ENCODE results near the gene MIEN1.
"Not testable (repeated sequence)": the region's sequence is repeated elsewhere in the genome, so short reads cannot be mapped to it uniquely, and the experiment has no call there.

The MIEN1 gene

DNA sequence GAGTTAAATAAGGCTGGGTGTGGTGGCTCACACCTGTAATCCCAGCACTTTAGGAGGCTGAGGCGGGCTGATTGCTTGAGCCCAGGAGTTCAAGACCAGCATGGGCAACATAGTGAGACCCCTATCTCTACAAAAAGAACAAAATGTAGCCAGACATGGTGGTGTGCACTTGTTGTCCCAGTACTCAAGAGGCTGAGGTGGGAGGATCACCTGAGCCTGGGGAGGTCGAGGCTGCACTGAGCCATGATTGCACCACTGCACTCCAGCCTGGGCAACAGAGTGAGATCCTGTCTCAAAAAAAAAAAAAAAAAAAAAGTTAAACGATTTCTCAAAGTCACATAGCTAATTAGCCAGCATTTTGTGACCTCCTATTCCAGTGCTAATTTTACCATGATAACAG lies 33.8 kb upstream of the MIEN1 start:
- peaks cover 81% of the 10 kb centered on the region for H3K36me3 Mint-ChIP-seq (ENCODE audit: insufficient read depth)
- not testable (repeated sequence) for H3K9me3 Mint-ChIP-seq; H3K4me3 Mint-ChIP-seq; ATAC-seq (replicated peaks; ENCODE audit: extremely low read depth, poor library complexity, severe bottlenecking); H3K27ac Mint-ChIP-seq (ENCODE audit: low read depth); DNase-seq (ENCODE audit: low spot score in 2 of 2); H3K27me3 Mint-ChIP-seq
- peaks cover 63% of the 10 kb centered on the region for H3K4me1 Mint-ChIP-seq

DNA sequence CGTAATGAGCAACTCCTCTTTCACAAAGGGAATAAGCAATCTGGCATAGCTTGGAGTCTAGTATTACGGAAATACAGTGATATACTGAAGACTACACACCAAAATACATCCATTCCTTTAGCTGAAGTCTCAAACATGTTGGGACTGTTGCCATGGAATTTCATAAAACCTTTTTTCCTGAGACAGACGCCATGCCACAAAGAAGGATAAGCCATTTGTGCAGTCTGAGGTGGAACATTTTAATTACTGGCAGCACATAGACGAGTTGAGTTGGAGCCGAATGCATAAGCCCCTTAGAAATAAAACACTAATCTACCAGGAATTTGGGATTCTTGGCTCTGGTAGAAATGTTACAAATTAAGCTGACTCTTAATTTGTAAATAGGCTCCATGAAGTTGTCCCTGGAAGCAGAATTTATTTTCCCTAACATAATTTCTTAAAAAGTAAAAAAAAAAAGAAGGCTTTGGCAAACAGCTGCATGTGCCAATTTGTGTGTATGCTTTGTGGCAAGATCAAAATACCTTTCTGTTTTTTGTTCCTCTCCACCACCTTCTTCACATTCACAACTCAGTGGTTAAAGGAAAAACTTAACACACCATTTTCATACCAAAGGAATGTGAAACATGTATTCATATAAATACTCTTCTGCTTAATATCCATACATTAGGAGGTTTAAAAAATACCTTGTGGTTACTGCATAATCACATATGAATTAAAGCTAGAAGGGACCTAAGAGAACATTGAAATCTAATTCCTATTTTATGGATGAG lies 32.9 kb upstream of the MIEN1 start:
- H3K27ac Mint-ChIP-seq (ENCODE audit: low read depth): no peak overlapping the region
- ATAC-seq (replicated peaks; ENCODE audit: extremely low read depth, poor library complexity, severe bottlenecking) (no peak), DNase-seq (ENCODE audit: low spot score in 2 of 2) (no peak)
- no peaks in the 10 kb centered on the region for H3K9me3 Mint-ChIP-seq
- H3K4me1 Mint-ChIP-seq: peaks cover 64% of the 10 kb centered on the region
- no peak overlapping the region for H3K4me3 Mint-ChIP-seq
- peaks cover 79% of the 10 kb centered on the region for H3K36me3 Mint-ChIP-seq (ENCODE audit: insufficient read depth)
- H3K27me3 Mint-ChIP-seq: no peaks in the 10 kb centered on the region

DNA sequence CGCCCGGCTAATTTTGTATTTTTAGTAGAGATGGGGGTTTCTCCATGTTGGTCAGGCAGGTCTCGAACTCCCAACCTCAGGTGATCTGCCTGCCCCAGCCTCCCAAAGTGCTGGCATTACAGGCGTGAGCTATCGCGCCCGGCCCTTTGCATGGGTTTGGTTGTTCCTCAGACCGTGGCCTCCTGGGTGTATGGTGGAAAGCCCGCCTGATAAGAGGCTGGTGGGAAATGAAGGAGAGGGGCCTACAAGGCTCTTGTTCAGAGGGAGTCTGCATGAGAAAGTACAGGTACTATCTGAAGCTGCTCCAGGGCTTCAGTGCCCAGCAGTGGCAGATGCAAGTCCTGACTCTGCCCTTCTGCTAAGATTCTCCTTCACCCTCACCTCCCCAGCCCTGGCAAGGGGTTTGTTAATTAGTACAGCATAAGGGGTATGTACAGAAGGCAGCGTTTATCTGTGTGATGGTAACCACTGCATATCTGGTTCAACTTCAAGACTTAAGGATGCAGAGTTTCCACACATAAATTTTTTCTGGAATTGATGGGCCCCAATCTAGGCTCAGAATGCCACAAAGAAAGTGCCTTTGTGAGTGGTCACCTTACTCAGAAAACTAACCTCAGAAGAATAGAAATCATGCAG lies 31.6 kb upstream of the MIEN1 start:
- no peaks in the 10 kb centered on the region for H3K27me3 Mint-ChIP-seq
- ATAC-seq (replicated peaks; ENCODE audit: extremely low read depth, poor library complexity, severe bottlenecking) (no peak), DNase-seq (ENCODE audit: low spot score in 2 of 2) (no peak)
- H3K27ac Mint-ChIP-seq (ENCODE audit: low read depth): no peak overlapping the region
- H3K4me3 Mint-ChIP-seq: peak overlapping the region; percentile 4
- H3K9me3 Mint-ChIP-seq: no peaks in the 10 kb centered on the region
- H3K4me1 Mint-ChIP-seq: peaks cover 64% of the 10 kb centered on the region
- H3K36me3 Mint-ChIP-seq (ENCODE audit: insufficient read depth): peaks cover 69% of the 10 kb centered on the region

DNA sequence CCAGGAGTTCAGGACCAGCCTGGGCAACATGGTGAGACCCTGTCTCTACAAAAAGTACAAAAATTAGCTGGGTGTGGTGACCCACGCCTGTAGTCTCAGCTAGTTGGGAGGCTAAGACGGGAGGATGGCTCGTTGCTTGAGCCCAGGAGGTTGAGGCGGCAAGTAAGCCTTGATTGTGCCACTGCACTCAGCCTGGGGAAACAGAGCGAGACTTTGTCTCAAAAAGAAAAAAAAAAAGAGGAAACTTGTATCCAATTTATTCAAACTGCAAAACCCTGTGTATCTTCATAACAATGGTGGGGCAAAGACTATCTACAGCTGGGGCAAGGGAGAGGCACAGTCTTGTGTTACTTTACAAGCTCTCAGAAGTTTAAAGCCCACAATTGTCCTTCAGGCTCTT lies 28.9 kb upstream of the MIEN1 start:
- Mint-ChIP-seq H3K36me3 (ENCODE audit: insufficient read depth) (peaks cover 50% of the 10 kb centered on the region), H3K9me3 (no peaks in the 10 kb centered on the region), H3K4me3 (peak overlapping the region; percentile 65), H3K27ac (ENCODE audit: low read depth) (peak overlapping the region; percentile 89), H3K27me3 (no peaks in the 10 kb centered on the region), H3K4me1 (peaks cover 60% of the 10 kb centered on the region)
- no peak for DNase-seq (ENCODE audit: low spot score in 2 of 2)
- no peak for ATAC-seq (replicated peaks; ENCODE audit: extremely low read depth, poor library complexity, severe bottlenecking)

DNA sequence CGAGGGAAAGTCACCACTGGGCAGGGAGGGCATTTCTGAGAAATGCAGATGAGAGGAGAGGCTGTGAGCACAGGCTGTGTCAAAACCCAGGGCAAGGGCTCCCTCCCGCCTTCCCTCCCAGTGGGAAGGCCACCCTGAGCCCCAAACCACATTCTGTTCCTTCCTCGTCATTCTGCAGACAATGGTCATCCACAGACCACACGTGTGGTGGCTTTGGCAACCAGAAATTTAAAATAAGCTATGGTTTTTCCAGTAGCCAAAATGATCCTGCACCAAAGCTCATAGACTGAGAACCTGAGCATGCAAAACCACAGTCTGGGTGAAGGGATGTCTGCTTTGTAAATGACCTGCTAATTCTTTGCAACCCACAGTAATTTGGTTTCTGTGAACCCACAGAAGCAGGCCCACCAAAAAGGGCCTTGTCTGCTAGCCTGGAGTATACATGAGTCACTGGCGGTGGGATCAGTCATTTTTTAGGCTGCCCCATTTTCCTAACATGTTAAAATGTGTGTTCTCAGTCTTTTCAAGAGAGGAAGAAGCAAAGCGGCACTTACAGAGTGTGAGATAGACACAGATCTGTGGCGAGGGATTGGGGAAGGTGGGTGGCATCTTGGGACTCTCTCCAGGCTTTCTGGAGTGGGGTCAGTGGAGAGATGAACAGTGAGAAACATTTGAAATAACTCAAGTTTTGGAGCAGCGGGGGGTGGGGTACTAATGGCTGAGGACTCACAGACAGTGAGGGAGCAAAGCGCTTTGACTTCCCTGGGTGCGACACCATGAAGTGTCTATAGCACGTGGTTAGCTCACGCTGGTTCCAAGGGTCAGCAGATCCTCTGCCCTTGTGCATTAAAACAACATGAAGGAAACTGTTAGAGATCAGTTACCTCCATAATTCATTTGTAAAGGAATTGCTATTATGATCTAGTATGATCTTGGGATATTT lies 27.9 kb upstream of the MIEN1 start:
- DNase-seq (ENCODE audit: low spot score in 2 of 2) (peak in 1 of 2 donors; percentile 52), ATAC-seq (replicated peaks; ENCODE audit: extremely low read depth, poor library complexity, severe bottlenecking) (peak; percentile 5)
- Mint-ChIP-seq H3K27ac (ENCODE audit: low read depth) (peak overlapping the region; percentile 89), H3K9me3 (no peaks in the 10 kb centered on the region), H3K27me3 (no peaks in the 10 kb centered on the region), H3K4me3 (peak overlapping the region; percentile 65), H3K36me3 (ENCODE audit: insufficient read depth) (peaks cover 45% of the 10 kb centered on the region), H3K4me1 (peaks cover 65% of the 10 kb centered on the region)

DNA sequence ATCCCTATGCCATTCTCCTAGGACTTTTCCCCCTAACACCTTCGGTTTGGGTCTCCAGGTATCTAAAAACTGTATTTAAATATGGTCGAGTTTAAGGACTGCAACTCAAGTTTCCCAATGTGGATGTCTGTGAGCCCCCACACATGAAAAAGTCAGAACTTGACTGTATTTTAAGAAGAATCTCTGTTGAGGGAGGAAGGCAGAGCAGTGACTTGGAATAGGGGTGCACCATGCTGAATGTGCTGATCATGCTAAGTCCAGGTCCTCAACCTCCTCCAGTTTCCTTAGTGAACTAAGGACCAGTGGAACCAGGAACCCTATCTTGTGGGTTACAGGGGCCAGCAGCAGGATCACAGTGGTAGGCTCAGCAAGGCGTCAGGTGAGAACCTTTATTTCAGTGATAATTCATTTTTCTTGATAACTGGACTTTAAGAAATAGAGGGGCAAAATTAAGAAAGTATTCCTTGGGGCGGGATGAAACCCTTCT lies 26.9 kb upstream of the MIEN1 start:
- Mint-ChIP-seq H3K4me3 (peak overlapping the region; percentile 65), H3K27ac (ENCODE audit: low read depth) (peak overlapping the region; percentile 89), H3K27me3 (no peaks in the 10 kb centered on the region), H3K4me1 (peaks cover 67% of the 10 kb centered on the region), H3K36me3 (ENCODE audit: insufficient read depth) (peaks cover 37% of the 10 kb centered on the region), H3K9me3 (no peaks in the 10 kb centered on the region)
- DNase-seq (ENCODE audit: low spot score in 2 of 2) (no peak), ATAC-seq (replicated peaks; ENCODE audit: extremely low read depth, poor library complexity, severe bottlenecking) (no peak)

DNA sequence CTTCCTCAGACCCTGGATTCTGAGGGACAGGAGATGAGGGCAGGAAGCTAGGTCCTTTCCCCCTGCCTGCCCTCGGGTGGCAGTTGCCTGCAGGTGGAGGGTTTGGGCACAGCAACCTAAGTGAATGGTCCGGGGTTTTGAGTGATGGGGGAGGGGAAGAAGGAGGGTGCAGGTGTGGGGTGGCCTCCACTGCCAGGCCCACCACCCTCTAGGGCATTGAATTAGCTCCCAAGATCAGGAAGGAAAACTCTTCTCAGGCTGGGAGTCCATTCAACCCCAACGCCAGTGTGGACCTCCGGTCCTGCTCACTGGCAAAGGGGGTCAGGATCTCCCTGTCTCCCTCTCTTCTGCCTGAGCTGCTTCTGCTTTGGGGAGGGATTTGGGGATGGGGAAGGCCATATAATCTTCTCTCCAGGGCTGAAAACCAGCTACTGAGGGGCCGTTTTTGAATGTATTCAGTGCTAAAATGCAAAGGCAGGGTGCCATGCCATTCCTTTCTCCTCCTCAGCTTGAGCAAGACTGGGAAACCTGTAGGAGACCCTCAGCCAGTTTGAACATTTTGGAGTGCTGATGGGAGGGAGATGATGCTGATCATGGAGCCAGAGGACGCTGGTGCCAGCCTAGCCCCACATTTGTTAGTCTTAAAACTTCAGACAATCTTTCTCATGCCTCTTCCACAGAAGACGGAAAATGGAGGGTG lies 26.2 kb upstream of the MIEN1 start:
- H3K4me3 Mint-ChIP-seq: peak overlapping the region; percentile 65
- peaks cover 30% of the 10 kb centered on the region for H3K36me3 Mint-ChIP-seq (ENCODE audit: insufficient read depth)

DNA sequence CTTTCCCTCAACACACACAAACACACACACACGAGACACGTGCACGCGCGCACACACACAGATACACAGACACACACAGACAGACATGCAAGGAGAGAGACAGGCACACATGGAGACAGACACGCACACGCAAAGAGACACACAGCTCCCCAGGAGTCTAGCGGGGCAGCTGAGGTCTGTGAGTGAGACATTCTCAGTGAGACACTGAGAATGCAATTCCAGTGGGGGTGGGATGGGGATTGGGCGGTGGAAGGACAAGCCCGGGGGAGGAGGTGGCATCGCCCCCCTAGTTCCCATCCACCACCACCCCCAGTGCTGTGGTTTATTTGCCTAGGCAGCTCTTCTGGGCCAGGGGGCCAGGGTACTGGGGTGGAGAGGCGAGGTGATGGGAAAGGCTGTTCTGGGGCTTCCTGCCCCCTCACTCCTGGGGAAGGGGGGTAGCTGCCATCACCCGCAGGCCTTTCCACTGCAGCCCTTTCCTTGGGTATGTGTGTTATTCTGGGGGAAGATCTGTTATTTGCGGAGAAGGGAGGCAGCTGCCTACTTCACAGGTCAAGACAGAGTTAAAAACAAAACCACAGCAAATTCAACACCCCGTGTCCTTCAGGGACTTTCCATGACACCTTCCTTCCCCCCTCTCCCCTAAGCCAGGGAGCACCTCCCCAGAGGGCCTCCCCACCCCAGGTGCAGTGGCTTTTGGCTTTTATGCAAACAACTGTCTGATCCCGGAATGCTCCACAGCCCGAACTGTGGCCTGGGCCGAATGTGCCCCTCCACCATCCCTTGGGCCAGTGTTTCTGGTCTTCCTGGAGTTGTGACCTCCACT lies 25.4 kb upstream of the MIEN1 start:
- peak; percentile 25 for ATAC-seq (replicated peaks; ENCODE audit: extremely low read depth, poor library complexity, severe bottlenecking)
- Mint-ChIP-seq H3K36me3 (ENCODE audit: insufficient read depth) (peaks cover 24% of the 10 kb centered on the region), H3K4me1 (peaks cover 66% of the 10 kb centered on the region), H3K4me3 (peak overlapping the region; percentile 65), H3K27ac (ENCODE audit: low read depth) (peak overlapping the region; percentile 89), H3K9me3 (no peaks in the 10 kb centered on the region), H3K27me3 (no peaks in the 10 kb centered on the region)
- peak in 1 of 2 donors; percentile 60 for DNase-seq (ENCODE audit: low spot score in 2 of 2)

More for the DNA sequence above, 26.2 kb upstream of the MIEN1 start:
- Mint-ChIP-seq H3K27me3 (no peaks in the 10 kb centered on the region), H3K4me1 (peaks cover 70% of the 10 kb centered on the region), H3K9me3 (no peaks in the 10 kb centered on the region), H3K27ac (ENCODE audit: low read depth) (peak overlapping the region; percentile 89)
- no peak for DNase-seq (ENCODE audit: low spot score in 2 of 2)
- ATAC-seq (replicated peaks; ENCODE audit: extremely low read depth, poor library complexity, severe bottlenecking): no peak

DNA sequence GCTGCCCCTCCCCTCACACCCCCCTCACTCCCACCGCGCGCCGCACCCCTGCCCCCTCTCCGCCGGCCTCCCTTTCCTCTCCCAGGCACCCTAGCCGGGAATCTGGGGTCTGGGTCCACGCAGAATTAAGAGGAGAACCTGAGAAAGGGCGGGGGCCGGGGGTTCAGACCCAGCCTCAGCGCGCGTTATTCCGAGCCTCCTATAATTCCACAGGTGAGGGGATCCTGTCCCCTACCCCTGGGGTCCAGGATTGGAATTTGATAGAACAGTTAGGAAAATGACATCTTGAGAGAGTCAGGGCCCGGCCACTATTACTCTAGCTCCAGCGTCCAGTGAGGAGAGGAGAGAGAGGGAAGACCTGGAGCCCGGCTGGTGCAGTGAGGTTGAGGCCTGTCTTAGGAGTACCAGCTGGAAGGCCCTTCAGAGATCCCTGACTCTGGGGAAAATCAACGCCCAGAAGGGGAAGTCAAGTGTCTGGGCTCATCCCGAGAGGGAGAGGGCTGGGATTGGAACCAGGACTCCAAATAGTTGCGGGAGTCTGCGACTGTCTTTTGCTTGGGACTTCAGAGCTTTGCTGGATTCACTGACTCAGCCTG lies 24.7 kb upstream of the MIEN1 start:
- Mint-ChIP-seq H3K36me3 (ENCODE audit: insufficient read depth) (peaks cover 20% of the 10 kb centered on the region), H3K27me3 (no peaks in the 10 kb centered on the region), H3K4me3 (peak overlapping the region; percentile 65), H3K4me1 (peaks cover 65% of the 10 kb centered on the region), H3K9me3 (no peaks in the 10 kb centered on the region), H3K27ac (ENCODE audit: low read depth) (peak overlapping the region; percentile 89)
- no peak for ATAC-seq (replicated peaks; ENCODE audit: extremely low read depth, poor library complexity, severe bottlenecking)
- no peak for DNase-seq (ENCODE audit: low spot score in 2 of 2)

DNA sequence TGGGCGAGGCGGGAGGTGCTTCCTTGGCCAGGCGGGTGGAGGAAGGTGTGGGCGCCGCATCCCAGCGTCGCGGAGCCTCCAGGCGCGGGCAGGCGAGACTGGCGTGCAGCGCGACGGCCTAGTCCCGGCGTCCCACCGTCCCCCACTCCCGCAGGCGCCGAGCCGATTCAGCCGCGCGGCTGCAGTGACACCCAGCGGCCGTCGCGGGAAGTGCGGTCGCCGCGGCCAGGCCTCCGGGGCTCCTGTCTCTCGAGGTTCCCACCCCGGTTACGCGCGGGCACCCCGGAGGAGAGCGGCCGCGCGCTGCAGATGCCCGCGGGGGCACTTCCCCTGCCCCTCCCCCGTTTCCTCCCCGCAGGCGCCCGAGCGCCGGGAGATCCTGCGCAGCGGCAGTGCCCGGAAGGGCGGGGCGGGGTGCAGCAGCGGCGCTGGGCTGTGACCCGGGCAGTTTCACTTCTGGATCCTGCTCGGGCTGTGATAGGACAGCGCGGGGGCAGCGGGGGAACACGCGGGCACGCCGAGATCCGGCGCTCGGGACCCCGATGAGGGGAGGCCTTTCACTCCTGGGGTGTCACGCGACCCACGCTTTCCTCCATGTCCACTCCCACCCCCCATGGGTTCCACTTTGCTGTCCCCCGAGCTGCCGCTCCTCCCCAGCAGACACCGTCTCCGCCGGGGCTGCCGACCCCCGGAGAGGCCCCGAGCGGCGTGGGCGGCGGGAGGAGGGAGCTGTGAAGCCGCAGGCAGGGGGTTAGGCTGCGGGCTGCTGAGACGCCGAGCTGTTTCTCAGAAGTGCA lies 24.0 kb upstream of the MIEN1 start:
- no peaks in the 10 kb centered on the region for H3K9me3 Mint-ChIP-seq
- peak overlapping the region; percentile 65 for H3K4me3 Mint-ChIP-seq
- H3K36me3 Mint-ChIP-seq (ENCODE audit: insufficient read depth): peaks cover 21% of the 10 kb centered on the region
- H3K27me3 Mint-ChIP-seq: no peaks in the 10 kb centered on the region
- ATAC-seq (replicated peaks; ENCODE audit: extremely low read depth, poor library complexity, severe bottlenecking) (peak; percentile 78), DNase-seq (ENCODE audit: low spot score in 2 of 2) (peak; percentile 96 to 99)
- H3K4me1 Mint-ChIP-seq: peaks cover 59% of the 10 kb centered on the region
- H3K27ac Mint-ChIP-seq (ENCODE audit: low read depth): peak overlapping the region; percentile 89

All from central memory CD8-positive, alpha-beta T cell (primary cell).